Measurements from ENCODE around the gene PKD1.
A peak's percentile ranks its signal among the peaks of the same experiment; 100 is the strongest.

Gene PKD1

DNA sequence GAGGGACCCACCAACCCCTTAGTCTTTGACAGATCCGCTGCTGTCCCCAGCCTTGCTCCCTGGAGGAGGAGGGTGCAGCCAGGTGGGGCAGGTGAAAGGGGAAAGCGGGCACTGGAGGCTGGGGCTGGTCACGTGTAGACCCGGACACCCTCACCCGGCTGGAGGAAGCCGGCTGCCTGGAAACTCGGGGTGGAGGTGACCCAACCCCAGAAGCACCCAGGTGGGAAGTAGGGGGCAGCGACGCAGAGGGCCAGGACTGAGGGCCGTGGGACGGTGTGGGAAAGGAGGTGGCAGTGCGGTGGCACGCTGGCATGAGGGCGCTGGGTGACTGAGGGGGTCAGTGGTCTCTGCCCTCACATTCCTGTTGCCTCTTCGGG, 22.6 kb upstream of the PKD1 start:
- POLR2A ChIA-PET, result no interaction called here
- CTCF ChIA-PET, result no interaction called here
- no peak for DNase-seq (ENCODE audit: low read depth, low spot score)
- TF ChIP-seq, protein P1, sequence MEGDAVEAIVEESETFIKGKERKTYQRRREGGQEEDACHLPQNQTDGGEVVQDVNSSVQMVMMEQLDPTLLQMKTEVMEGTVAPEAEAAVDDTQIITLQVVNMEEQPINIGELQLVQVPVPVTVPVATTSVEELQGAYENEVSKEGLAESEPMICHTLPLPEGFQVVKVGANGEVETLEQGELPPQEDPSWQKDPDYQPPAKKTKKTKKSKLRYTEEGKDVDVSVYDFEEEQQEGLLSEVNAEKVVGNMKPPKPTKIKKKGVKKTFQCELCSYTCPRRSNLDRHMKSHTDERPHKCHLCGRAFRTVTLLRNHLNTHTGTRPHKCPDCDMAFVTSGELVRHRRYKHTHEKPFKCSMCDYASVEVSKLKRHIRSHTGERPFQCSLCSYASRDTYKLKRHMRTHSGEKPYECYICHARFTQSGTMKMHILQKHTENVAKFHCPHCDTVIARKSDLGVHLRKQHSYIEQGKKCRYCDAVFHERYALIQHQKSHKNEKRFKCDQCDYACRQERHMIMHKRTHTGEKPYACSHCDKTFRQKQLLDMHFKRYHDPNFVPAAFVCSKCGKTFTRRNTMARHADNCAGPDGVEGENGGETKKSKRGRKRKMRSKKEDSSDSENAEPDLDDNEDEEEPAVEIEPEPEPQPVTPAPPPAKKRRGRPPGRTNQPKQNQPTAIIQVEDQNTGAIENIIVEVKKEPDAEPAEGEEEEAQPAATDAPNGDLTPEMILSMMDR (IDR thresholded peaks at IDR 0.05; ENCODE audit: insufficient read depth, low read length, missing control alignments), result no peak
- no peak overlapping the region for H3K4me3 ChIP-seq (ENCODE audit: low read depth, low read length)

DNA sequence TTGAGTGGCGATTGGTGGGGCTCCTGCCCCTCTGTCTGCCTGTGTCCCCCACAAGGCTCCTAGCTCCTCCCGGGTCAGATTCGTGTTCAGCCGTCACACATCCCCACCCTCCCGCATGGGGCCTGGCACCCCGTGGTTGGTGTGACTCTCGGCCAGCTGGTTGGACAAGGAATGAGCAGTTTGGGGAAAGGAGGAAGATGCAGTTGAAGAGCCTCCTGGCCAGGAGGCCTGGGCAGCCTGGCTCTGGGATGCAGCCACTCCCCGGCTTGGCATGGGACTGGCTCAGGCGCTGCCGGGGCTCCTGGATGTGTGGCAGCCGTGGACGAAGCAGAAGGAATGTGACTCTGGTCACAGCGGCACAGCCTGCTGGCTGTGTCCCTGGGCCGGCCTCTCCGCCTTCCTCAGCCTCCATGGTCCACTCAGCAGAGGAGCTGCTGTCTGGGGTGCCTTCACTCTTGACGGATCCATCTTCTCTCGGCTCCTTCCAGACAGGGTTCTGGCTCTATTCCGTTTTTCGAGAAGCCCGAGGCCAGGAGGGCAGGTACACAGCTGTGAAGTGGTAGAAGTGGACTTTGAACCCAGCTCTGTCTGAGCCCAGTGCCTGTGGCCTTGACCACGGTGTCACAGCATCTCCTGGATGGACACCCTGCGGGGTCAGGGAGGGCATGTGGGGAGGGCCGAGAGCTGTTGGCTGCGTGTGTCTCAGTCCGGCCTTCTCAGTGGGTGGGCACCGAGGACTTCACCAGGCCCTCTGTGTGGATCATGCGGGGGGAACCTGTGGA, 22.0 kb upstream of the PKD1 start:
- TF ChIP-seq, protein P1 (IDR thresholded peaks at IDR 0.05; ENCODE audit: insufficient read depth, low read length, missing control alignments), result no peak
- CTCF ChIA-PET, result no interaction called here
- DNase-seq (ENCODE audit: low read depth, low spot score), result no peak
- peak overlapping the region; percentile 12; the same call in 1 of the 2 replicates for H3K4me3 ChIP-seq (ENCODE audit: low read depth, low read length)
- POLR2A ChIA-PET, result no interaction called here

DNA sequence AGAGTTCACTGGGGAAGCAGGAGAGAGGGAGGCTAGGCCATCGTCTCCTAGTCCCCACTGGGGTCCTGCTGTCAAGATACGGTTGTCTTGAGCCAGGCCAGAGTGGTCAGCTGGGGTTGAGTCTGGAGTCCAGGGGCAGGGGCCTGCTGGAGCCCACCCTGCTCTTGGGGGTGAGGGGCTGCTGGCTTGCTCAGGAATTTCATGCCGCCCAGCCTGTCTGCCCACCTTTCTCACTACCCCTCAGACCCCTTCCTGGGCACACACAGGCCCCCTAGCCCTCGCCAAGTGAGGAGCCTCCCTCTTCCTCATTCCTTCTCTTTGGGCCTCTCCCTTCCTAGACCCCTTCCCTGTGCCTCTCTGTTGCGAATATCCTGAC, 21.1 kb upstream of the PKD1 start:
- peak overlapping the region; percentile 90 for H3K4me3 ChIP-seq (ENCODE audit: low read depth, low read length)
- TF ChIP-seq, protein P1 (IDR thresholded peaks at IDR 0.05; ENCODE audit: insufficient read depth, low read length, missing control alignments), result no peak
- ChIA-PET CTCF (interaction anchor here (0.7 to 1.1 kb wide), 2 partner anchors 11 to 153 kb away, joined by 3 to 4 read pairs; no protein-coding TSS in a partner anchor), POLR2A (no interaction called here)
- no peak for DNase-seq (ENCODE audit: low read depth, low spot score)

DNA sequence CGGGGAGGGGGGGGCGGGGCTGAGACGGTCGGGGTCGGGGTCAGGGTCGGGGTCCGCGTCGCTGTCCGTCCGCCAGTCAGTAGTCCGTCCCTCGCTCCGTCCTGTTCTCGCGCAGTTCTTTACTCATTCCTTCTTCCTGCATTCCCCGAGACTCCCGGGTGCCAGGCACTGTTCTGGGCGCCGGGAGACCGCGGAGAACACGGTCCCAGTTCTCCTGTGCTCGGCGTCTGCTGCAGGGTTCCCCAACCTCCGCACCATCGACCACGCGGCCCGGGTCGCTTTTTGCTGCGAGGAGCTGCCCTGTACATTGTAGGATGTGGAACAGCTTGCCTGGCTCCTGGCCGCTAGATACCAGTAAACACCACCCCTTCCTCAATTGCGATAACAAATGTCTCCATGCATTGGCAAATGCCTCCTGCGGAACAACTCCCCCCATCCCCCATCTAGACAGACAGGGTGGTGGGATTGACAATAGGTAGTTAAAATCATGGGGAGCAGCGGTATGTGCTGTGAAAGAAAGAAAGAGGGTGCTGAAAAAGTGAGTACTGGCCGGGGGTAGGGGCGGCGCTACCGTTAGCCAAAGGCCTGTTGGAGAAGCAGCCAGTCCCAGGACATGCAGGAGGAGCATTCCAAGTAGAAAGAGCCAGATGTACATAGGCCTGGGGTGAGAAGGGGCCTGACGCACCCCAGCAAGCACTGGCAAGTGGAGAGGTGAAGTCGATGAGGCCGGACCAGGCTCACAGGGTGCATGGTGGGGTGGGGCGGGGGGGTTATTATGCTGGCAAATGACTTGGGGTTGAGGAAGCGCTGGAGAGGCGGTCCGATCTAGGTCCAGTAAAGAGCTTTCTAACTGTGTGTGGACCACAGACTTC, 20.5 kb upstream of the PKD1 start:
- peak overlapping the region; percentile 90 for H3K4me3 ChIP-seq (ENCODE audit: low read depth, low read length)
- ChIA-PET CTCF (interaction anchor here (0.7 to 5.9 kb wide), 3 partner anchors 11 to 153 kb away, joined by 3 to 38 read pairs (median 4); no protein-coding TSS in a partner anchor), POLR2A (interaction anchor here (0.6 to 2.2 kb wide), 53 partner anchors 7 to 871 kb away, joined by 3 to 36 read pairs (median 4); partner anchors contain the start of genes AMDHD2, BRICD5, FAHD1 and HAGH)
- DNase-seq (ENCODE audit: low read depth, low spot score), result no peak
- TF ChIP-seq, protein P1 (IDR thresholded peaks at IDR 0.05; ENCODE audit: insufficient read depth, low read length, missing control alignments), result no peak

DNA sequence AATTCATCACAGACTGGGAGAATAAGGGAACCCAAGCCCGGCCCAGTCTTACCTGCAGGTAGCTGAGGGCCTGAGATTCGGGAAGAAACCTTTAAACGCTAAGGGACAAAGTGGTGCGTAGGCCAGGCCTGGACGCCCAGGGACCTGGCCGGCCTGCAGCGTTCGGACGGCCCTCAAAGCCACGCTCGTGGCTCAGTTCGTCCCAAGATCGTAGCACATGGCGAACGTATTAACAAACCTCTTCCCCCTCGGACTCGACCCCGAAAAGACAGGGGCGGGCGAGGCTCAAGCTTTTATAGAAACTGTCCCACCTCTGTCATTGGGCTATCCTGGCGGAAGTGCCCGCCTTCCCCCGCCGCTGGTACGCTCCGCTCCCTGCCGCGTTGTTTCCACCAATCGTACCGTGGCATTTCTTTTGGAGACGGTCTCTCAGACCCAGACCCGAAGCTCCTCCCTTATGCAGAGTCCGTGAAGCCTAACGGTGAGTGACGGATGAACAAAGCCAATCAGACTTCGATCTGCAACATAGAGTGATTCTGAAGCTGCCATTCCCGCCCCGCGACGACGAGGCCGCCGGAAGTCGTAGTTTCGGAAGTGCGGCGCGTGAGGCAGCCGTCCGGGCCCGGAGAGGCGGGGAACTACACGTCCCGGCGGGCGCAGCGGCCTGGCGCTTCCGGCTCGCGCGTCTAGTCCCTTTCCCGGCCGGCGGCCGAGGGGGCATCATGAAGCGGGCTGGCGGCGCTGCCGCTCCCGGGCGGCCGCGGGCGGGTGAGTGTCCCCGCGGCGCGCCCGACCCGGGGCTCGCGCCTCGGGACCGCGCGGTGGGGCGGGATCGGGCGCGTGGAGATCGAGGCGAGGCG, 19.6 kb upstream of the PKD1 start, which contains the start of gene TRAF7:
TRAF7 (plus strand) TSS at position 692 of the 860 bp plus-strand sequence. CDS start 8,139 bp downstream, outside the sequence.
- H3K4me3 ChIP-seq (ENCODE audit: low read depth, low read length), result peak within 1 kb of the TSS; percentile 99
- TF ChIP-seq, protein P1 (IDR thresholded peaks at IDR 0.05; ENCODE audit: insufficient read depth, low read length, missing control alignments), result no peak
- peak; percentile 100 for DNase-seq (ENCODE audit: low read depth, low spot score)
- CTCF ChIA-PET, result interaction anchor here (1.0 to 6.7 kb wide), 6 partner anchors 10 to 152 kb away, joined by 3 to 57 read pairs (median 4); no protein-coding TSS in a partner anchor
- POLR2A ChIA-PET, result interaction anchor here (0.6 to 2.2 kb wide), 62 partner anchors 8 to 872 kb away, joined by 3 to 36 read pairs (median 4); partner anchors contain the start of genes AMDHD2, BRICD5, CASKIN1 and FAHD1

Data from AG04449 (cell line).